GM12873 (cell line): Measurements from ENCODE around the gene AGAP3.

Experiments used
- TF ChIP-seq, protein P1 (sequence below): IDR thresholded peaks from 2 replicates; pipeline ENCODE4 v1.5.1; 2012; ENCODE audit warnings: low read depth, mild to moderate bottlenecking, moderate library complexity, low read length, control low read depth; ENCODE audit not compliant: insufficient read depth; ENCODE audit errors: missing control alignments

Gene AGAP3

DNA sequence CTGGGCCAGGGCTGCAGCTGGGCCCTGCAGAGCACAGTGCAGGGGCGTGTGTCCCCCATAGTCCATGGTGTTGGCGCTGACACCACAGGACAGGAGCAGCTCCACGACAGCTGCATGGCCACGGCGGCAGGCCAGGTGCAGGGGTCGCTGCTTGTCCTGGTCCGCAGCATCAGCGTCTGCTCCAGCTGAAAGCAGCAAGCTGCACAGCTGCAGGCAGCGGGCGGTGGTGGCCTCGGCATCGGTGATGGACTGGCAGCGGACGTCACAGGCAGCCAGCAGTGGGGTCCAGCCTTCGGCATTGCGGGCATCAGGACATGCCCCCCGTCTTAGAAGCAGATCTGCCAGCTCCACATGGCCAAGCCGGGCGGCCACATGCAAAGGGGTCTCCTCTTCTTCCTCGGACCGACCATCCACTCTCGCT lies 94.7 kb downstream of the AGAP3 start:
- TF ChIP-seq, protein P1, sequence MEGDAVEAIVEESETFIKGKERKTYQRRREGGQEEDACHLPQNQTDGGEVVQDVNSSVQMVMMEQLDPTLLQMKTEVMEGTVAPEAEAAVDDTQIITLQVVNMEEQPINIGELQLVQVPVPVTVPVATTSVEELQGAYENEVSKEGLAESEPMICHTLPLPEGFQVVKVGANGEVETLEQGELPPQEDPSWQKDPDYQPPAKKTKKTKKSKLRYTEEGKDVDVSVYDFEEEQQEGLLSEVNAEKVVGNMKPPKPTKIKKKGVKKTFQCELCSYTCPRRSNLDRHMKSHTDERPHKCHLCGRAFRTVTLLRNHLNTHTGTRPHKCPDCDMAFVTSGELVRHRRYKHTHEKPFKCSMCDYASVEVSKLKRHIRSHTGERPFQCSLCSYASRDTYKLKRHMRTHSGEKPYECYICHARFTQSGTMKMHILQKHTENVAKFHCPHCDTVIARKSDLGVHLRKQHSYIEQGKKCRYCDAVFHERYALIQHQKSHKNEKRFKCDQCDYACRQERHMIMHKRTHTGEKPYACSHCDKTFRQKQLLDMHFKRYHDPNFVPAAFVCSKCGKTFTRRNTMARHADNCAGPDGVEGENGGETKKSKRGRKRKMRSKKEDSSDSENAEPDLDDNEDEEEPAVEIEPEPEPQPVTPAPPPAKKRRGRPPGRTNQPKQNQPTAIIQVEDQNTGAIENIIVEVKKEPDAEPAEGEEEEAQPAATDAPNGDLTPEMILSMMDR = no peak

- TF ChIP-seq, protein P1 = no peak
Measured at GRCh38 chr7:151185762-151186639, 99.7 kb downstream of the AGAP3 start.

DNA sequence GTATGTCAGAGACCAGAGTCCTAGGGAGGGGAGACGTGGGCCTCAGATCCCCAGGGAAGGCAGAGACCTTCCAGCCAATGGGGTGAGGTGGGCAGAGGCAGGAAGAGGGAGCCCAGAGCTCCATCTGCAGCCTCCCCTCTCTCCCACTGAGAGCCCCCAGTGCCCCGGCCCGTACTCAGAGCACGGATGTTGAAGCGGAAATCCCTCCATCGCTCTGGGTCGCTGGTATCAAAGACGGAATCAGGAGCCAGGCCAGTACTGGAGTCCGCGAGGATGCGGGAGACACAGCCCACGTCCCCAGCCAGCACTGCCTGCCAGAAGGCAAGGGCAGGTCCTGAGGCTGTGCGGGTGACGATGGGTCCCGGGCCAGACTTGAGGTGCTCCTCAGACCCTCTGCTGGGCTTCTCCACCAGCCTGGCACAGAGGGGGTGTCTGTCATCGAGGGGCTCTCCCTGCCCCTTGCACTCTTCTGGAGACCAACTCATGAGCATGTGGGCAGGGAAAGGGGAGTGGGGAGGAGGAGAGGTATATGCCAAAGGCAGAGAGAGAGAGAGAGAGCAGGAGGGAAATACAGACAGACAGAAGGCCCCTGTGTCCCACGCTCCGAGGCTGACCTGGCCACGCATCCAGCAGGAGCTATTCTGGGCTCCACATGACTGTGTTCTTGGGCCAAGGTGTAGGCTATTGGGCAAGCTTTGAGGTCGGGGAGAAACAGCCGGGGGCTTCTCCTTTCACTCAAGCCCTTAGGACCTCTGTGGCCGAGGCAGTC lies 100.5 kb downstream of the AGAP3 start, which contains the start of gene ASB10:
ASB10 (minus strand) TSS at position 611 of the 769 bp plus-strand sequence; CDS start at position 491, 120 bp downstream.
- TF ChIP-seq, protein P1 = no peak

GRCh38 chr7:151187409-151188251 lies 101.4 kb downstream of the AGAP3 start:
- TF ChIP-seq, protein P1 = no peak

DNA sequence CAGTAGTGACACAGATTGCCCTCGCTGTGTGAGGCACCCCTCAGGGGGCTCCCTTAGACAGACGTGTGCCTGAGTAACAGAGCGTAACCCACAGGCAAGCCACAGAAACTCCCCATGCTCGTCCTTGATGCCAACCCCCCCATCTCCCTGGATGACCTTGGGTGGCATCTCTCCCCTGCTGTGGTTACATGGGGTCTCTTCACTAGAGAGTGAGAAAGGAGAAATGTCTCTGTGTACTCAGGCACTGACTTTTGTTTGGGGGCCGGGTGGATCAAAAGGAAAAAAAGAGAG lies 101.9 kb downstream of the AGAP3 start:
- TF ChIP-seq, protein P1 = no peak

- TF ChIP-seq, protein P1 = no peak
Measured at GRCh38 chr7:151189038-151189437, 102.8 kb downstream of the AGAP3 start.

DNA sequence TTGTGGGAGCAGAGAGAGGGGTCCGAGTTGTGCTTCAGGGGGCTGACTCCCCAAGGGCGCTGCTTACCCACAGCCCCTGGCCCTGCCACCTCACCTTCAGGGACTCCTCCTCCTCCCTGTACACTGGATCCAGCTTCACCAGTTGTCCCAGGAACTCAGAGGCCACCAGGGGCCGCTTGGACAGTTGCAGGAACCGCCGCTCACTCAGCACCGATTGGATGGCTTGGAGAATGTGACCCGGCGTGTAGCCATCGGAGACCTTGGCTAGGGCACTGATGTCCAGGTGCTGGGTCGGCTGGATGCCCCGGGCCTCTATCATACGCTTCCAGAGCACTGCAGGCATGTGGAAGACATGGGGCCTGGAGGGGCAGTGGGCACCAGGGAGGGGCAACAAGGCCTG lies 105.3 kb downstream of the AGAP3 start:
- TF ChIP-seq, protein P1 = no peak
